Glutamatergic neuron (in vitro differentiated cells): ENCODE measurements around the gene UNC50. TPM values are rescaled to one million over a fixed set of nuclear protein-coding genes. Genes with fewer than 3 reads are reported as not detected.
"Not testable (repeated sequence)": the region's sequence is repeated elsewhere in the genome, so short reads cannot be mapped to it uniquely, and the experiment has no call there.

Experiments used
- DNase-seq: peaks from one replicate; pipeline ENCODE4 v3.0.0; 2022
- H3K27ac Mint-ChIP-seq: one replicate; pipeline ENCODE4 v1.8.0; 2020; ENCODE audit warnings: mild to moderate bottlenecking, mixed read lengths, inconsistent platforms; ENCODE audit not compliant: unreplicated experiment
- H3K27me3 Mint-ChIP-seq: one replicate; pipeline ENCODE4 v1.8.0; 2020; ENCODE audit warnings: mild to moderate bottlenecking, moderate library complexity, mixed read lengths, inconsistent platforms; ENCODE audit not compliant: unreplicated experiment
- H3K36me3 Mint-ChIP-seq: one replicate; pipeline ENCODE4 v1.8.0; 2020; ENCODE audit warnings: mild to moderate bottlenecking, mixed read lengths, inconsistent platforms; ENCODE audit not compliant: unreplicated experiment
- H3K4me1 Mint-ChIP-seq: one replicate; pipeline ENCODE4 v1.8.0; 2020; ENCODE audit warnings: mild to moderate bottlenecking, low read depth, mixed read lengths, inconsistent platforms; ENCODE audit not compliant: unreplicated experiment
- H3K4me3 Mint-ChIP-seq: one replicate; pipeline ENCODE4 v1.8.0; 2020; ENCODE audit warnings: mild to moderate bottlenecking, mixed read lengths, inconsistent platforms; ENCODE audit not compliant: unreplicated experiment
- H3K9me3 Mint-ChIP-seq: one replicate; pipeline ENCODE4 v1.8.0; 2020; ENCODE audit warnings: mild to moderate bottlenecking, moderate library complexity, mixed read lengths, inconsistent platforms; ENCODE audit not compliant: unreplicated experiment
- total RNA-seq: library from RNA; stranded (reverse); fragmentation: NEBNext Ultra II Directional; extraction: Animal tissue kit (Norgen Biotek cat#: 25700); gene quantifications from one replicate; pipeline ENCODE4 v1.2.1, GENCODE V29; 2021; ENCODE audit not compliant: unreplicated experiment
- TF ChIP-seq, protein P1 (sequence below): fragments of 200-600 bp; sonication (generic); IDR thresholded peaks from one replicate; pipeline ENCODE4 v1.5.0; 2021; ENCODE audit not compliant: partially characterized antibody, unreplicated experiment

UNC50 gene
- total RNA-seq, 1 donor from 2014 or later: 43.0 TPM

DNA sequence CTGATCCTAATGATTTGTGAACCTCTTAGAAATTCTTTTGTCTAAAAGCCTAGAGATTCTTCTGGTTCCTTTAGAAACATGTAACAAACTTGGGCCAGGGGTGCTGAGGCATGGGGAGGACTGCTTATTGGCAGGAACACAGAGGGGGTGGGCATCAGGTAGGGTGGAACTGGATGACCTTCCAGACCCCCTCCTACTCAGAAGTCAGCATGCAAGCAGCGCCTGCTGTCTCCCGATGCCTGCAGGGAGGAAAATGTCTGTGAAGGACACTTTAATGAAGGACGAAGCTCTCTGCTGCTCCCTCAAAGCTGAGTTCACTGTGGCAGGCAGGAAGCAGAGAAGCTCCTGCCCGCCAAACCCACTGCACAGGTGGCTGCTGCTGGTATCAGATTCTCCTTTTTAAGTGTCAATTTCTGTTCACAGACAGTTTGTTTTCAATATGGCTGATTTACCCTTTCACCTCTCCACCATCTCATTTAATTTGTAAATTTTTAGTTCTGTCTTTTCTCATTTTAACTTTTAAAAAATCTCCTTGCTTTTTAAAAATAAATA lies 19.4 kb upstream of the UNC50 start:
- H3K27me3 Mint-ChIP-seq: peaks cover 1% of the 10 kb centered on the region
- no peak for DNase-seq
- H3K9me3 Mint-ChIP-seq: peaks cover 3% of the 10 kb centered on the region
- no peak overlapping the region for H3K4me3 Mint-ChIP-seq
- TF ChIP-seq, protein P1, sequence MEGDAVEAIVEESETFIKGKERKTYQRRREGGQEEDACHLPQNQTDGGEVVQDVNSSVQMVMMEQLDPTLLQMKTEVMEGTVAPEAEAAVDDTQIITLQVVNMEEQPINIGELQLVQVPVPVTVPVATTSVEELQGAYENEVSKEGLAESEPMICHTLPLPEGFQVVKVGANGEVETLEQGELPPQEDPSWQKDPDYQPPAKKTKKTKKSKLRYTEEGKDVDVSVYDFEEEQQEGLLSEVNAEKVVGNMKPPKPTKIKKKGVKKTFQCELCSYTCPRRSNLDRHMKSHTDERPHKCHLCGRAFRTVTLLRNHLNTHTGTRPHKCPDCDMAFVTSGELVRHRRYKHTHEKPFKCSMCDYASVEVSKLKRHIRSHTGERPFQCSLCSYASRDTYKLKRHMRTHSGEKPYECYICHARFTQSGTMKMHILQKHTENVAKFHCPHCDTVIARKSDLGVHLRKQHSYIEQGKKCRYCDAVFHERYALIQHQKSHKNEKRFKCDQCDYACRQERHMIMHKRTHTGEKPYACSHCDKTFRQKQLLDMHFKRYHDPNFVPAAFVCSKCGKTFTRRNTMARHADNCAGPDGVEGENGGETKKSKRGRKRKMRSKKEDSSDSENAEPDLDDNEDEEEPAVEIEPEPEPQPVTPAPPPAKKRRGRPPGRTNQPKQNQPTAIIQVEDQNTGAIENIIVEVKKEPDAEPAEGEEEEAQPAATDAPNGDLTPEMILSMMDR: no peak
- no peak overlapping the region for H3K27ac Mint-ChIP-seq
- peaks cover 9% of the 10 kb centered on the region for H3K36me3 Mint-ChIP-seq
- no peaks in the 10 kb centered on the region for H3K4me1 Mint-ChIP-seq

DNA sequence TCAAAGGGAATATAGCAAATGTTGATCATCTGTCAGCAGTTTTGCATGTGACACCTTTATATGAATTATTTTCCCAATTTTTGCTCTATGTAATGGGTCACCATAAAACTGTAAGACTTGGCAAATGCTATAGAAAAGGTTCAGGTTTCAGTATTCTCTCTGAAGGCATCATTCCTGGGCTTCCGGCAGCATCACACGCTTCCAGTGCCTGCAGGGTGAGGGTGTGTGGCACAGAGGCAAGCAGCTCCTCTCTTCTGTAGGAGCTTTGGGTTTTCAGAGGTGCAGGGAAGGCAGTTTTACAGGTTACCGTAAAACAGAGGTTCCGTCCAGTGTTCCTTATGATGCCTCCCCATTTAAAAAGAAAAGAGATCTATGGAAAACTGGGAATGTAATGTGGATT lies 18.9 kb upstream of the UNC50 start:
- no peak overlapping the region for H3K27ac Mint-ChIP-seq
- H3K36me3 Mint-ChIP-seq: peaks cover 11% of the 10 kb centered on the region
- H3K4me3 Mint-ChIP-seq: no peak overlapping the region

DNA sequence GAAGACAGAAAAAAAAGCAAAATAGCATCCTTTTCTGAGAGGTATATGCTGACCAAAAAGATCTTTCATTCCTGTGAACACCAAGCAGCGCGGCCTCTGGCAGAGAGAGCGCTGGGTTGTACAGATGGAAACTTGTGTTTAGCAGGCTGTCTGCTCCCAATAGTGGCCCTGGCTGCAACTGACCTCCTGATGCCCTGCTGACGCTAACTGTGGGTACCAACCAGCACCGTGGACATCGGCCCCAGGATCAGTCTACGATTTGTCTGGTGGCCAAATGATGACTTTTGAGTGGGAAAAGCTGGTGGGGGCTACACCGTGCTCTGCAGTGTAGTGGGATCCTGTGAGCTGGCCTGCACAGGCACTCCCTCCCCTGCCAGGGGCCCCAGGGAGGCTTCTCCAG lies 15.8 kb upstream of the UNC50 start:
- no peak for DNase-seq
- Mint-ChIP-seq H3K27me3 (peaks cover 1% of the 10 kb centered on the region), H3K4me3 (no peak overlapping the region), H3K27ac (no peak overlapping the region), H3K4me1 (no peaks in the 10 kb centered on the region), H3K9me3 (peaks cover 3% of the 10 kb centered on the region), H3K36me3 (peaks cover 11% of the 10 kb centered on the region)
- TF ChIP-seq, protein P1: no peak

More for the DNA sequence above, 18.9 kb upstream of the UNC50 start:
- Mint-ChIP-seq H3K27me3 (peaks cover 1% of the 10 kb centered on the region), H3K4me1 (no peaks in the 10 kb centered on the region), H3K9me3 (peaks cover 3% of the 10 kb centered on the region)
- TF ChIP-seq, protein P1: no peak
- DNase-seq: no peak

DNA sequence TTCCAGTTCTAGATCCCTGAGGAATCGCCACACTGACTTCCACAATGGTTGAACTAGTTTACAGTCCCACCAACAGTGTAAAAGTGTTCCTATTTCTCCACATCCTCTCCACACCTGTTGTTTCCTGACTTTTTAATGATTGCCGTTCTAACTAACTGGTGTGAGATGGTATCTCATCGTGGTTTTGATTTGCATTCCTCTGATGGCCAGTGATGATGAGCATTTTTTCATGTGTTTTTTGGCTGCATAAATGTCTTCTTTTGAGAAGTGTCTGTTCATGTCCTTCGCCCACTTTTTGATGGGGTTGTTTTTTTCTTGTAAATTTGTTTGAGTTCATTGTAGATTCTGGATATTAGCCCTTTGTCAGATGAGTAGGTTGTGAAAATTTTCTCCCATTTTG lies 13.7 kb upstream of the UNC50 start:
- not testable (repeated sequence) for H3K4me1 Mint-ChIP-seq, H3K9me3 Mint-ChIP-seq, H3K4me3 Mint-ChIP-seq, H3K27me3 Mint-ChIP-seq, H3K27ac Mint-ChIP-seq, DNase-seq
- H3K36me3 Mint-ChIP-seq: peaks cover 11% of the 10 kb centered on the region

DNA sequence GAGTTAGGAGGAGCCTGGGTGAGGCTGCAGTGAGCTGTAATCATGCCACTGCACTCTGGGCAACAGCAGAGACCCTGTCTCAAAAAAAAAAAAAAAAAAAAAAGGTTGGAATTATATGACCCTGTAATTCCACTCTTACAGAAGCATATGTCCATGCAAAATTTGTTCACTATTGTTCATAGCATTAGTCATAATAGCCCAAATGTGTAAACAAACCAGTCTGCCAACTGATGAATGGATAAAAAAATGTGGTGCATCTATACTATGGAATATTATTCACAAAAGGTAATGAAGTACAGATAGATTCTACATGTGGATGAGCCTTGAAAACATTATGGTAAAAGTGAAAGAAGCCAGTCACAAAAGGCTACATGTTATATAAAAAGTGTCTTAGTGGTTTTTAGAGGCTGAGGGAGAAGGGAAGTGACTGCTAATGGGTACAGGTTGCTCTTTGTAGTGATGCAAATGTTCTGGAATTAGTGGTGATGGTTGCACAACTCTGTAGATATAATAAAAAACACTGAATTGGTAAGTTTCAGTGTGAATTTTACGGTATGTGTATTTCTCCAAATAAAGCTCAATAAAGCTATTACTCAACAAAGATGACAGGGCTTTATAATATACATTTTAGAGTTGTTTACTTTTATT lies 9.5 kb upstream of the UNC50 start:
- no peak overlapping the region for H3K27ac Mint-ChIP-seq
- no peaks in the 10 kb centered on the region for H3K4me1 Mint-ChIP-seq
- no peaks in the 10 kb centered on the region for H3K9me3 Mint-ChIP-seq
- H3K36me3 Mint-ChIP-seq: peaks cover 3% of the 10 kb centered on the region
- TF ChIP-seq, protein P1: no peak
- no peak for DNase-seq
- H3K27me3 Mint-ChIP-seq: no peaks in the 10 kb centered on the region
- H3K4me3 Mint-ChIP-seq: no peak overlapping the region
